ENCODE measurements around the gene C12orf56.
"Not testable (repeated sequence)": the region's sequence is repeated elsewhere in the genome, so short reads cannot be mapped to it uniquely, and the experiment has no call there.

C12orf56 gene

GRCh38 chr12:64299628-64300027 lies 90.9 kb downstream of the C12orf56 start:
- no peak for DNase-seq (ENCODE audit: low spot score)

- no peak for DNase-seq (ENCODE audit: low spot score)
Observed at GRCh38 chr12:64296301-64296700, 94.3 kb downstream of the C12orf56 start.

GRCh38 chr12:64293654-64294364 lies 96.7 kb downstream of the C12orf56 start:
- no peak for DNase-seq (ENCODE audit: low spot score)

- not testable (repeated sequence) for DNase-seq (ENCODE audit: low spot score)
Observed at GRCh38 chr12:64293174-64293573, 97.4 kb downstream of the C12orf56 start.

GRCh38 chr12:64286521-64286920 lies 104.0 kb downstream of the C12orf56 start:
- no peak for DNase-seq (ENCODE audit: low spot score)

- no peak for DNase-seq (ENCODE audit: low spot score)
Observed at GRCh38 chr12:64284256-64284655, 106.3 kb downstream of the C12orf56 start.

GRCh38 chr12:64278421-64278820 lies 112.1 kb downstream of the C12orf56 start:
- no peak for DNase-seq (ENCODE audit: low spot score)

GRCh38 chr12:64273527-64274403 lies 116.8 kb downstream of the C12orf56 start:
- DNase-seq (ENCODE audit: low spot score): peak; percentile 5

GRCh38 chr12:64270411-64270810 lies 120.1 kb downstream of the C12orf56 start:
- DNase-seq (ENCODE audit: low spot score): no peak

GRCh38 chr12:64269161-64269560 lies 121.4 kb downstream of the C12orf56 start:
- DNase-seq (ENCODE audit: low spot score): no peak

GRCh38 chr12:64268409-64268808 lies 122.1 kb downstream of the C12orf56 start:
- DNase-seq (ENCODE audit: low spot score): no peak

GRCh38 chr12:64265839-64266238 lies 124.7 kb downstream of the C12orf56 start:
- DNase-seq (ENCODE audit: low spot score): no peak

GRCh38 chr12:64261813-64262212 lies 128.7 kb downstream of the C12orf56 start:
- no peak for DNase-seq (ENCODE audit: low spot score)

- no peak for DNase-seq (ENCODE audit: low spot score)
Observed at GRCh38 chr12:64258576-64258975, 132.0 kb downstream of the C12orf56 start.

- peak; percentile 70 for DNase-seq (ENCODE audit: low spot score)
Observed at GRCh38 chr12:64256166-64256800, 134.3 kb downstream of the C12orf56 start.

- no peak for DNase-seq (ENCODE audit: low spot score)
Observed at GRCh38 chr12:64255249-64255648, 135.3 kb downstream of the C12orf56 start.

GRCh38 chr12:64253356-64253755 lies 137.2 kb downstream of the C12orf56 start:
- DNase-seq (ENCODE audit: low spot score): no peak

- DNase-seq (ENCODE audit: low spot score): no peak
Observed at GRCh38 chr12:64252681-64253080, 137.9 kb downstream of the C12orf56 start.

- DNase-seq (ENCODE audit: low spot score): no peak
Observed at GRCh38 chr12:64243809-64244208, 146.7 kb downstream of the C12orf56 start.

GRCh38 chr12:64240781-64241180 lies 149.8 kb downstream of the C12orf56 start:
- no peak for DNase-seq (ENCODE audit: low spot score)

- DNase-seq (ENCODE audit: low spot score): no peak
Observed at GRCh38 chr12:64237382-64237781, 153.2 kb downstream of the C12orf56 start.

- DNase-seq (ENCODE audit: low spot score): peak; percentile 31
Observed at GRCh38 chr12:64236549-64236948, 154.0 kb downstream of the C12orf56 start.

GRCh38 chr12:64232196-64232595 lies 158.4 kb downstream of the C12orf56 start:
- no peak for DNase-seq (ENCODE audit: low spot score)

Measured in RKO (cell line).